Endothelial cell of umbilical vein (primary cell): Measurements from ENCODE around the gene KDM5B.

Experiments
- FOS ChIP-seq: IDR thresholded peaks from 2 replicates; pipeline ENCODE4 v1.6.1; 2011; ENCODE audit warnings: mild to moderate bottlenecking, low read length, moderate library complexity, borderline replicate concordance; ENCODE audit not compliant: insufficient read depth
- TF ChIP-seq, protein P1 (sequence below), 2 donors: IDR thresholded peaks; 1 replicate in 1 of 2; 2 replicates in 1 of 2; pipeline ENCODE4 v1.5.1; 2011; ENCODE audit warnings: low read length in 2 of 2, mild to moderate bottlenecking in 2 of 2, moderate library complexity in 2 of 2, control low read depth in 1 of 2, inconsistent platforms in 1 of 2, low read depth in 1 of 2; ENCODE audit not compliant: insufficient read depth in 1 of 2; ENCODE audit errors: extremely low read depth in 1 of 2

DNA sequence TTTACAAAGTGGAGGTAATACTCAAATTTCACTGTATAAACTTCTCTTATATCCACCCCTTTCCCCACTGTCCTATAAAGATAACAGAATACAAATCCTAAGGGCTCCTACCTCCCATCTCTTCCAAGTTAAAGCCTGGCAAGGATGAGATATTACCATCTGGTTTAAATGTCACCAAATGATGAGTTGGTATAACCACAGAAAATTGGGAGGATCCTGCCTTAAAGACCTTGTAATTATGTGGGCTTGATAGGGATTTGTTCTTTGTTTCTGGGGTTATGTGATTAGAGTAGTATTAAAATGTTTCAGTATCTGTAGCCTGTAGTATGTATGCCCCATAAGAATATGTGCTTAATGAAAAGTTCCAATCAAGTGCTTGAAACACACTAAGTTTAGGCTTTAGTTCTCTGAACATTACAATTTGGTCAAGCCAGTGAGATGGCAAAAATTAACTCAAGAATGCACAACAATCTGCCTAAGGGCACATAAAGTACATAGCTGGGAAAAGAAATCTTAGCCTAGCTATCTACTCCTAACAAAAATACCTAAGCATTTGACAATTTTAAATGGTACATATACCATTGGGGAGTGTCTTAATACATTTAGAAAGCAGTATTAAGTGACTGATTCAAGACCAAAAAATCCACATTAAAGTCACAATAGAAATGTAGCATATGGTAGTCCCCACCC is 14.0 kb downstream of the KDM5B start:
- no peak for TF ChIP-seq FOS
- TF ChIP-seq, protein P1, sequence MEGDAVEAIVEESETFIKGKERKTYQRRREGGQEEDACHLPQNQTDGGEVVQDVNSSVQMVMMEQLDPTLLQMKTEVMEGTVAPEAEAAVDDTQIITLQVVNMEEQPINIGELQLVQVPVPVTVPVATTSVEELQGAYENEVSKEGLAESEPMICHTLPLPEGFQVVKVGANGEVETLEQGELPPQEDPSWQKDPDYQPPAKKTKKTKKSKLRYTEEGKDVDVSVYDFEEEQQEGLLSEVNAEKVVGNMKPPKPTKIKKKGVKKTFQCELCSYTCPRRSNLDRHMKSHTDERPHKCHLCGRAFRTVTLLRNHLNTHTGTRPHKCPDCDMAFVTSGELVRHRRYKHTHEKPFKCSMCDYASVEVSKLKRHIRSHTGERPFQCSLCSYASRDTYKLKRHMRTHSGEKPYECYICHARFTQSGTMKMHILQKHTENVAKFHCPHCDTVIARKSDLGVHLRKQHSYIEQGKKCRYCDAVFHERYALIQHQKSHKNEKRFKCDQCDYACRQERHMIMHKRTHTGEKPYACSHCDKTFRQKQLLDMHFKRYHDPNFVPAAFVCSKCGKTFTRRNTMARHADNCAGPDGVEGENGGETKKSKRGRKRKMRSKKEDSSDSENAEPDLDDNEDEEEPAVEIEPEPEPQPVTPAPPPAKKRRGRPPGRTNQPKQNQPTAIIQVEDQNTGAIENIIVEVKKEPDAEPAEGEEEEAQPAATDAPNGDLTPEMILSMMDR (IDR thresholded peaks at IDR 0.05; ENCODE audit: extremely low read depth in 1 of 2, insufficient read depth in 1 of 2, low read depth in 1 of 2, low read length in 2 of 2): no peak
